ENCODE measurements around the gene SGK1. TPM values are rescaled to one million over a fixed set of nuclear protein-coding genes. Genes with fewer than 3 reads are reported as not detected.

SGK1 gene
- polyA plus RNA-seq, 2 of the 4 experiments (the other 2 are of a cell fraction): 41.3 to 131 TPM

- TF ChIP-seq, protein P1, sequence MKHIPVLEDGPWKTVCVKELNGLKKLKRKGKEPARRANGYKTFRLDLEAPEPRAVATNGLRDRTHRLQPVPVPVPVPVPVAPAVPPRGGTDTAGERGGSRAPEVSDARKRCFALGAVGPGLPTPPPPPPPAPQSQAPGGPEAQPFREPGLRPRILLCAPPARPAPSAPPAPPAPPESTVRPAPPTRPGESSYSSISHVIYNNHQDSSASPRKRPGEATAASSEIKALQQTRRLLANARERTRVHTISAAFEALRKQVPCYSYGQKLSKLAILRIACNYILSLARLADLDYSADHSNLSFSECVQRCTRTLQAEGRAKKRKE (CRISPR knock-in tag; IDR thresholded peaks at IDR 0.05; ENCODE audit: low read depth): no peak
- TF ChIP-seq CHD4 (IDR thresholded peaks at IDR 0.05; ENCODE audit: borderline replicate concordance) (no peak), ZFP36 (IDR thresholded peaks at IDR 0.05; ENCODE audit: borderline replicate concordance, partially characterized antibody) (no peak), JUNB (IDR thresholded peaks at IDR 0.05) (no peak), ZNF302 (CRISPR knock-in tag; IDR thresholded peaks at IDR 0.05) (no peak), NR3C1 (IDR thresholded peaks at IDR 0.05) (no peak), E2F6 (IDR thresholded peaks at IDR 0.05; ENCODE audit: borderline replicate concordance, low read depth) (no peak)
- TF ChIP-seq, protein P2, sequence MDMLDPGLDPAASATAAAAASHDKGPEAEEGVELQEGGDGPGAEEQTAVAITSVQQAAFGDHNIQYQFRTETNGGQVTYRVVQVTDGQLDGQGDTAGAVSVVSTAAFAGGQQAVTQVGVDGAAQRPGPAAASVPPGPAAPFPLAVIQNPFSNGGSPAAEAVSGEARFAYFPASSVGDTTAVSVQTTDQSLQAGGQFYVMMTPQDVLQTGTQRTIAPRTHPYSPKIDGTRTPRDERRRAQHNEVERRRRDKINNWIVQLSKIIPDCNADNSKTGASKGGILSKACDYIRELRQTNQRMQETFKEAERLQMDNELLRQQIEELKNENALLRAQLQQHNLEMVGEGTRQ (IDR thresholded peaks at IDR 0.05): no peak
Observed at GRCh38 chr6:134221250-134221649, 96.7 kb downstream of the SGK1 start (continued).

DNA sequence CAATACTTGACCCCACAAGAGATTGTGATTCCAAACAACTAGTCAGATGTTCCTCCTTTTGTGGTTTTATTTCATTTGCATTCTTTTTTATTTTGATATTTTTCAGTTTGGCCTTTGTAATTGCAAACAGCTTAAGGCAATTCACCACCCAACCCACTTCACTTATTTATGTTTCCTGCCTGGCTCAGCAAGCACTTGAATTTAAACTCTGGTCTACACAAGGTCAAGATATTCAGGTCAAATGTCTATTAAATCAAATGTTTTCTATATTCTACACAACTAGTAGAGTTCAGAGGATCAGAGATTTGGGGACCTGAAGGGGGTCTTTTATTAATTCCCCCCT is 100.1 kb downstream of the SGK1 start:
- Histone ChIP-seq H3K9me3 (no peaks in the 10 kb centered on the region), H3K27ac (no peak overlapping the region), H3K4me3 (no peak overlapping the region), H3K4me2 (no peak overlapping the region), H3K4me1 (no peaks in the 10 kb centered on the region)
- TF ChIP-seq KDM1A (IDR thresholded peaks at IDR 0.05; ENCODE audit: low read depth) (no peak), JUNB (IDR thresholded peaks at IDR 0.05) (no peak)
- TF ChIP-seq, protein P2 (IDR thresholded peaks at IDR 0.05): no peak
- TF ChIP-seq, protein P1 (CRISPR knock-in tag; IDR thresholded peaks at IDR 0.05; ENCODE audit: low read depth): no peak
- ATAC-seq (no peak), FAIRE-seq (no peak), DNase-seq (ENCODE audit: low read depth in 1 of 2, low spot score in 1 of 2) (no peak)
- POLR2A ChIA-PET: no interaction called here
- CTCF ChIA-PET: interaction anchor here (1.2 kb wide), 1 partner anchor 8 kb away, joined by 3 read pairs; no protein-coding TSS in a partner anchor

DNA sequence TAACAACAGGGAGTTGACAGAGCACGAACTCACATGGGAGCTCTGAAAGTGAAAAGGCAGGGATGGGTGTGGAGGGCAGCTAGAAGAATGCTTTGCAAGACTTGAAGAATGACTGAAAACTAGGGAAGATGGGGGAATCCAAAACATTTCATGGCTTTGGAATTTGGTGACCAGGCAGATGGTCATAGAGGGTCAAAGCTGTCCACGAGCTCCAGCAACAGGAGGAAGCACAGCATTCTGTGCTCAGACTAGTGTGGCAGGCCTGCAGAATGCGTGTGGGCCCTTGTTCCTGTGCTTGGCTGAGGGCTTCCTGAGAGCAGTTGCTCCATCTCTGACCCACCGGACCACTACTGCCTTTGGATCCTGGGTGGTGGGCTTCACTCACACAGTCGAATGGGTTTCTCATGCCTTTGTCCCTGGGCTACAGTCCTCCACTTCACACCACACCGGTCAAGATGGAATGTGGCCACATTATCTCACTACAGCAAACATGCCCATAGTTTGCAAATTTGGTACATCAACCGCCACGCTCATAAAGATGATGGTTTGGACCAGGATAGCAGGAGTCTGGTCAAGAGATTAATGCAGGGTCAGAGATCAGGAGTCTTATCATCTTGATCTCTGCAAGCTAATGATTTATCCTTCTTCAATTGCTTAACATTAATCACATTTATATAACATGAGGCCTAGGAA is 100.7 kb downstream of the SGK1 start:
- Histone ChIP-seq H3K4me1 (no peaks in the 10 kb centered on the region), H3K4me2 (no peak overlapping the region), H3K4me3 (no peak overlapping the region), H3K9me3 (no peaks in the 10 kb centered on the region), H3K27ac (no peak overlapping the region)
- TF ChIP-seq HOXA7 (CRISPR knock-in tag; IDR thresholded peaks at IDR 0.05): no peak
- TF ChIP-seq CHD4 (IDR thresholded peaks at IDR 0.05; ENCODE audit: borderline replicate concordance): no peak
- no peak for TF ChIP-seq JUN (IDR thresholded peaks at IDR 0.05)
- TF ChIP-seq NR3C1 (IDR thresholded peaks at IDR 0.05): no peak
- no peak for TF ChIP-seq NFE2L2 (conservative IDR thresholded peaks at IDR 0.05; ENCODE audit: low read length)
- no peak for TF ChIP-seq MAFK (IDR thresholded peaks at IDR 0.05; ENCODE audit: partially characterized antibody)
- ChIA-PET CTCF (interaction anchor here (1.2 kb wide), 1 partner anchor 9 kb away, joined by 3 read pairs; no protein-coding TSS in a partner anchor), POLR2A (no interaction called here)
- 67% methylated on average over 8 of the region's 8 CpGs for WGBS (ENCODE audit: missing lambda C conversion rate)
- FAIRE-seq (no peak), DNase-seq (ENCODE audit: low read depth in 1 of 2, low spot score in 1 of 2) (no peak), ATAC-seq (no peak)

DNA sequence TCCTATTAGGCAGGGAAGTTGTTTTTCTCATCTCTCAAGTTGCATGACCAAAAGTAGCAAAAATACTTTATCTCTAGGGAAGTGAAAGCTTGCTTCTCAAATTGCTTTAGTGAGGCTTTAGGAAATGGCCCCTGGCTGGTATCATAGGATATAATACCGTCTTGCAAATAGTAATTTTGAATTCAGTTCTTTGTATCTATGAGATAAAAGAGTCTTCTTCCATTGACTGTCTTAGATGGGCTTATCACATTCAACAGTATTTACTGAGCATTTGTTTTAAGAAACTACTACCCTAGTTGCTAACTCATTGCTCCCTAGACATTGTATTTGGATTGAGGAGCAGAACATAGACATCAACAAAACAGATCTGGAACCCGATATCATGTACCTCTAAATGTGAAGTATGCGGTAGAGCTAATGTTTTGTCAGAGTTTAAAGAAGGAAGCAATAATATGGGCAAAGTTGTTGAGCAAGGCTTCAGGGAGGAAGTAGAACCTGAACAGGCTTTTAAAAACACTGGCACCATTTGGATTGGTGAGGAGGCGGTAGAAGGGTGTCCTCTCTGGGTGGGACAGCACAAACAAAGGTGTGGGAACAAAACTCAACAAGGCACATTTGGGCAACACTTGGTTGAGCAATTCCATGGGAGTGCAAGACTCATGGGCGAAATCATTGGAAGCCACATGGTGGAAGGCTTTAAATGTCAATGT is 101.5 kb downstream of the SGK1 start:
- H3K27ac ChIP-seq: no peak overlapping the region
- ChIA-PET POLR2A (no interaction called here), CTCF (interaction anchor here (0.6 to 1.2 kb wide), 2 partner anchors 9 to 240 kb away, joined by 3 read pairs; no protein-coding TSS in a partner anchor)
- ATAC-seq: no peak
- no peak overlapping the region for H3K4me3 ChIP-seq
- DNase-seq (ENCODE audit: low read depth in 1 of 2, low spot score in 1 of 2): no peak
- FAIRE-seq: no peak
- no peak overlapping the region for H3K4me2 ChIP-seq
- 86% methylated on average over 5 of the region's 5 CpGs for WGBS (ENCODE audit: missing lambda C conversion rate)
- H3K4me1 ChIP-seq: no peaks in the 10 kb centered on the region
- H3K9me3 ChIP-seq: no peaks in the 10 kb centered on the region
- TF ChIP-seq HES2 (IDR thresholded peaks at IDR 0.05): no peak
- TF ChIP-seq ZFP36 (IDR thresholded peaks at IDR 0.05; ENCODE audit: borderline replicate concordance, partially characterized antibody): no peak
- TF ChIP-seq EP300 (IDR thresholded peaks at IDR 0.05): no peak
- no peak for TF ChIP-seq ELK1 (IDR thresholded peaks at IDR 0.05; ENCODE audit: low read depth, low read length)
- TF ChIP-seq RAD21 (conservative IDR thresholded peaks at IDR 0.05 in 1 of 2, IDR thresholded peaks at IDR 0.05 in 1 of 2): no peak
- TF ChIP-seq EHF (CRISPR knock-in tag; IDR thresholded peaks at IDR 0.05): no peak
- no peak for TF ChIP-seq E2F6 (IDR thresholded peaks at IDR 0.05; ENCODE audit: borderline replicate concordance, low read depth)
- no peak for TF ChIP-seq FOSB (CRISPR knock-in tag; IDR thresholded peaks at IDR 0.05)
- TF ChIP-seq CBX8 (IDR thresholded peaks at IDR 0.05): no peak
- TF ChIP-seq PBX3 (IDR thresholded peaks at IDR 0.05): no peak
- TF ChIP-seq POLR2AphosphoS2 (conservative IDR thresholded peaks at IDR 0.05; ENCODE audit: low read length): no peak
